ENCODE results near the gene NIPBL.
A peak's percentile ranks its signal among the peaks of the same experiment; 100 is the strongest.
"Not testable (repeated sequence)": the region's sequence is repeated elsewhere in the genome, so short reads cannot be mapped to it uniquely, and the experiment has no call there.

NIPBL gene

DNA sequence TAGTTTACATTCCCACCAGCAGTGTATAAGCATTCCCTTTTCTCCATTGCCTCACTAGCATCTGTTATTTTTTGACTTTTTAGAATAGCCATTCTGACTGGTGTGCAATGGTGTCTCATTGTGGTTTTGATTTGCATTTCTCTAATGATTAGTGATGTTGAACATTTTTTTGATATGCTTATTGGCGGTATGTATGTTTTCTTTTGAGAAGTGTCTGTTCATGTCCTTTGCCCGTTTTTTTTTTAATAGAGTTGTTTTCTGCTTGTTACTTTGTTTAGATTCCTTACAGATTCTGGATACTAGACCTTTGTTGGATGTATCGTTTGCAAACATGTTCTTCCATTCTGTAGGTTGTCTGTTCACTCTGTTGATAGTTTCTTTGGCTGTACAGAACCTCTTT, 25.3 kb downstream of the NIPBL start:
- DNase-seq, result no peak

DNA sequence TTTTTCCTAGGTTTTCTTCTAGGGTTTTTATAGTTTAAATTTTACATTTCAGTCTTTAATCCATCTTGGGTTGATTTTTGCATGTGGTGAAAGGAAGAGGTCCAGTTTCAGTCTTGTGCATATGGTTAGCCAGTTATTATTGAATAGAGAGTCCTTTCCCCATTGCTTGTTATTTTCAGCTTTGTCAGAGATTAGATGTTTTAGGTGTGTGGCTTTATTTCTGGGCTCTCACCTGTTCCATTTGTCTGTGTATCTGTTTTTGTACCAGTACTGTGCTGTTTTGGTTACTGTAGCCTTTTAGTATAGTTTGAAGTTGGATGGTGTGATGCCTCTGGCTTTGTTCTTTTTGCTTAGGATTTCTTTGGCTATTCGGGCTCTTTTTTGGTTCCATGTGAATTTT, 25.8 kb downstream of the NIPBL start:
- DNase-seq, result no peak

DNA sequence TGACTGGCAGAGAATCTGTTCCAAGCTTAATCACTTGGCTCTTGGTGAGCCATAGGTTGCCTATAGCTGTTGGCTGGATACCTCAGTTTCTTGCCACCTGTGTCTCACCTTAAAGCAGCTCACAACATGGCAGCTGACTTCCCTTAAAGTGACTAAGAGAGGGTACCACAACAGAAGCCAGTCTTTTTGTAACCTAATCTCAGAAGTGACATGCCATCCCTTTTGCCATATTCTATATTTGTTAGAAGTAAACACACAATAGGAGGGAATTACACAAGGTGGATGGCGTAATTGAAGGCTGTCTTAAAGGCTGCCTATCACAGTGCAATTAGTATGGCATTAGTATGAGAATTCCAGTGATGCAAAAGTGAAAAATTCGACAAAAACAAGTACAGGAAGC, 28.1 kb downstream of the NIPBL start:
- no peak for DNase-seq

DNA sequence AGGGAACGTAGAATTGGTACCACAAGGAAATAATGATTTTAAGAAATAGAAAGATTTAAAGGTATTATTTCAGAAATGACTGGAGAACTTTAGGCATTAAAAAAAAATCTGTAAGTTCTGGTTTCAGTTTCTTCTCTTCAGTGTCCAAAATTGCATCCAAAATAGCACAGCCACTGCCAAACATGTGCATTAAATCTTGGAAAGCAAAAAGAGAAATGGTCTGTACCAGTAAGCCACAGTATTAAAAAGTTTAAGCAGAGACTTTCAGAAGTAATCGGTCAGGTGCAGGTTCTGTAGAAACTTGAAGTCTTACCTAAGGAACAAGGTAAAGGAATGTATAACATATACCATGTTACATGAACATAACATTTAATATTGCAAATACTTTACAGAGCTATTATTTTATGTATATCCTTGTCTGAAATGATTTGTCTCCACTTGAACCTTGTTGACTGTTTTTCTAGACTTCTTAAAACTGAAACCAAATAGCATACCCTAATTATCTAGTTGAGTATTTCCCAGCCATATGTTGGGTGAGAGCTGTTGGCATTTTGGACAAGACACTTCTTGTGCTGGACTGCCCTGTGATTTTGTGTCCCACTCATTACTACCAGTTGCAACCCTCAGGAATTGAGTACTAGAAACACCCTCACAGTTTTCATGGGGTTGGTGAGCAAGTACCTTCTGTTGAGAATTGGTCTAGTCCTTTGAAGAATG, 32.1 kb downstream of the NIPBL start:
- no peak for DNase-seq

DNA sequence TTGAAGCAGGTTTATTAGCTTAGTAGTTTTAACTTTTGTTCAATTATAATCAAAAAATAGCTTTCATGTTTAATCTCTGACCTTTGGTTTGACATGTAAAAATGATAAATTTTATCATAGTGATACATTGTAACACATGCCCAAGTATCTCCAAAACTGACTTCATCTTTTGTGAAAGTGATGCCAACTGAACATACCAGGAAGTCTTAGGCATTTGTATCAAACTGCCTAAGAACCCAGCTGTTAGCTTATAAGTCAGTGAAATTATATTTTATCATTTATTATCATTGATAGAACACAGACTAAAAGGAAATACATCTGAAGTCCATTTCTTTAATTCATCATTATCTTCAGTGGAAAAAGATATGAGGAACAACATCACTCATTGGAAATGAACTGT, 39.1 kb downstream of the NIPBL start:
- peak; percentile 29 for DNase-seq

DNA sequence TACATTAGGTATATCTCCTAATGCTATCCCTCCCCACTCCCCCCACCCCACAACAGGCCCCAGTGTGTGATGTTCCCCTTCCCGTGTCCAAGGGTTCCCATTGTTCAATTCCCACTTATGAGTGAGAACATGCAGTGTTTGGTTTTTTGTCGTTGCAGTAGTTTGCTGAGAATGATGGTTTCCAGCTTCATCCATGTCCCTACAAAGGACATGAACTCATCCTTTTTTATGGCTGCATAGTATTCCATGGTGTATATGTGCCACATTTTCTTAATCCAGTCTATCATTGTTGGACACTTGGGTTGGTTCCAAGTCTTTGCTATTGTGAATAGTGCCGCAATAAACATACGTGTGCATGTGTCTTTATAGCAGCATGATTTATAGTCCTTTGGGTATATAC, 40.0 kb downstream of the NIPBL start:
- DNase-seq, result not testable (repeated sequence)

DNA sequence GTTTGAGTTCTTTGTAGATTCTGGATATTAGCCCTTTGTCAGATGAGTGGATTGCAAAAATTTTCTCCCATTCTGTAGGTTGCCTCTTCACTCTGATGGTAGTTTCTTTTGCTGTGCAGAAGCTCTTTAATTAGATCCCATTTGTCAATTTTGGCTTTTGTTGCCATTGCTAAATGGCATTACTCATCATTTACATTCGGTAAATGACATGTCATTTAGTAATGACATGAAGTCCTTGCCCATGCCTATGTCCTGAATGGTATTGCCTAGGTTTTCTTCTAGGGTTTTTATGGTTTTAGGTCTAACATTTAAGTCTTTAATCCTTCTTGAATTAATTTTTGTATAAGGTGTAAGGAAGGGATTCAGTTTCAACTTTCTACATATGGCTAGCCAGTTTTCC, 40.8 kb downstream of the NIPBL start:
- DNase-seq, result not testable (repeated sequence)

DNA sequence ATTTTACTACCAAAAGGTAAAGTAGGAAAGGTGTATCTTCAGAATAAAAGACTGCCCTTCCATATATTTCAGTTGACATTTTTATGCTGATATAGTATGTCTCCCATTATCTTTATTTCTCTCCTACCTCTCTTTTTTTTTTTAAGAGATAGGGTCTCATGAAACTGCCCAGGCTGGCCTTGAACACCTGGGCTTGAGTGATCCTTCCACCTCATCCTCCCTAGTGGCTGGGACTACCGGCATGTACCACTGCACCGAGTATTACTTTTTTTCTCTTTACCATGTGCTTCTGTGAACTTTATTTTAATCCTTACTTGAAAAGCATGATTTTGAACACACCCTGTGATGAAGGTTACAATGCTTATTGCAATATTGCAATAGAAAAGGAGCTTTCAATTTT, 42.7 kb downstream of the NIPBL start:
- no peak for DNase-seq

DNA sequence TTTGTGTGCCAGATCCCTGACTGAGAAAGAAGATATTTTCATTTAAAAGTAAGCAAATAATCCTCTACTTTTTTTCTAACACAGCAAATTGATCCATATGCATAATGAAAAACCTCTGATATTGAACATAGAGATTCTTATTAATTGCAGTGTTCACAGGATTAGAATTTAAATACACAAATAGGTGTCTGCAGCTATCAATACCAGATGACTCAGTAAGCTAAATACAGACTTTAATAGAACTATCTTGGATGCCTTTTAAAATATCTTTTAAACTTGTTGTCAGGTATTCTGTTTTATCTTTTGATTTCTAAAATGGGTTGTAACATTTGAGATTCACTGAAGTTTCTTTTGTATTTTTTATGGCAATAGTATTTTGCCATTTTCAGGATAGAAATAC, 43.1 kb downstream of the NIPBL start:
- no peak for DNase-seq

DNA sequence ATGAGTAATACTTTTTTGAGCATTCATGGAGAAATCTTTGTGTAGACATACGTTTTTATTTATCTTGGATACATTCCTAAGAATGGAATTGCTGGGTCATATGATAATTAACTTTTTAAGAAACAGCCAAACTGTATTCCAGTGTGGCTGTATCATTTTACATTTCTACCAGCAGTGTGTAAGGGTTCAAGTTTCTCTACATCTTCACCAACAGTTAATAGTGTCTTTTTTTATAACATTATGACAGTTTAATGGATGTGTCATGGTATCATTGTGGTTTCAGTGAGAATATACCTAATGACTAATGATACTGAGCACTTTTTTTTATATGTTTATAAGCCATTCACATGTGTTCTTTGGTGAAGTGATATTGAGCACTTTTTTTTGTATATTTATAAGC, 52.4 kb downstream of the NIPBL start:
- DNase-seq, result peak; percentile 79

DNA sequence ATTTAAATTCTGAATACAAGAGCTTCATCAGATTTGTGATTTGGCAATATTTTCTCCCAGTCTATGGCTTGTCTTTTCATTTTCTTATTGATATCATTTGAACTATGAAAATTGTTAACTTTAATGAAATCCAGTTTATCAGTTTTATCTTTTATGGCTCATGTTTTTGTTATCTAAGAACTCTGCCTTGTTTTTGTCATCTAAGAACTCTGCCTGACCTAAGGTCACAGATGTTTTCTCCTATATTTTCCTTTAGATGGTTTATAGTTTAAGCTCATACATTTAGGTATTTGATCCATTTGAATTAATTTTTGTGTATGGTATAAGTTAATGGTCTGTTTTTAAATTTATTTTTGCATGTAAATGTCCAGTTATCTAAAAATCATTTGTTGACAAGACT, 52.9 kb downstream of the NIPBL start:
- DNase-seq, result no peak

DNA sequence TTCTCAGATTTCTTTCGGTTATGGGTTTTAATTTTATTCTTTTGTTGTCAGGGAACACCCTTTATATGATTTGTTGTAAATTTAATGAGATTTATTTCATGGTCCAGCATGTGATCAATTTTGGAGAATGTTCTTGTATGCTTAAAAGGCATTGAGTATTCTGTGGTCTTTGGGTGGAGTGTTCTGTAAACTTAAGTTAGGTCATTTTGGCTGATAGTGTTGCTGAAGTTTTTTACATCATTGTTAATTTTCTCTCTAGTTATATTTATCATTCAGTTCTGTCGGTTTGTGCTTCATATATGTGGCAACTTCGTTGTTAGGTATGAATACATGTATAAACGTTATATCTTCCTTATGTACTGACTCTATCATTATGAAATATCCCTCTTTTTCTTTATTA, 55.5 kb downstream of the NIPBL start:
- DNase-seq, result no peak

DNA sequence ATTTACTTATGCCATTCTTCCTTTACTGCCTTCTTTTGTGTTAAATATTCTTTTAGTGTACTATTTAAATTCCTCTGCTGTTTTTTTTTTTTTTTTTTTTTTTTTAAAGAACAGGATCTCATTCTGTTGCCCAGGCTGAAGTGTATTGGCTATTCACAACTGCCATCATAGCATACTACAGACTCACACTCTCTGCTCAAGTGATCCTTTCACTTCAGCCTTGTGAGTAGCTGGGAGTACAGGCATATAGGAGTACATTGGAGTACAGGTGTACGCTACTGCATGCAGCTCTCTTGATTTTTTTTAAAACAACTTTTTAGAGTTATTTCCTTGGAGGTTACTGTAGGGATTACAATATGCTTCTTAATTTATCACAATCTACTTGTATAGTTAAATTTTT, 56.1 kb downstream of the NIPBL start:
- DNase-seq, result no peak

DNA sequence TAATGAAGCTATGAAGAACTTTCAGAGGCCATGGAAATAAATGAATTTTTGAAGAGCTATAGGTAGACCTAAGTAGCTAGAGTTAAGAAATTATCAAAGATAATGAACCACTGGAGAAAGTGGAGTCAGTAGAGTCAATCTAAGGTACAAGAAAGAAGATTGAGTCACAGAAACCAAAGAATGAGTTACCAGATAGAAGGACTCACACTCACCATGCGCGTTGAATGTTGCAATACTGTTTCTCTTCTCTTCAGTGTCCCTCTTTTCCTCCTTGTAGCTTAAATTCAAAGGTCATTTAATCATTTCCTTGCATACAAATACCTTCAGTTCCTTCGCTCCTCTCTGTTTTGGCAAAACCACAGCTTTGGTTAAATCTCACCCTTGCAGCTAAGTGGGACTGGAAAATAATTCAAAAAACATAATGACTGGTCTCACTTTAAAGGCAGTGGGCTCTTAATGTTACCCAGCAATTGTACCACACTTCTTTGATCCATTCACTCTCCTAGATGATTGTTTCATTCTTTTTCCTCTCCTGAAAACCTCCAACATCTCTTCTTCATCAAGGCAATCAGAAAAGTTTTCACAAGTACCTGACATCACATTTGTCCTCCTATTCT, 58.3 kb downstream of the NIPBL start:
- DNase-seq, result no peak

DNA sequence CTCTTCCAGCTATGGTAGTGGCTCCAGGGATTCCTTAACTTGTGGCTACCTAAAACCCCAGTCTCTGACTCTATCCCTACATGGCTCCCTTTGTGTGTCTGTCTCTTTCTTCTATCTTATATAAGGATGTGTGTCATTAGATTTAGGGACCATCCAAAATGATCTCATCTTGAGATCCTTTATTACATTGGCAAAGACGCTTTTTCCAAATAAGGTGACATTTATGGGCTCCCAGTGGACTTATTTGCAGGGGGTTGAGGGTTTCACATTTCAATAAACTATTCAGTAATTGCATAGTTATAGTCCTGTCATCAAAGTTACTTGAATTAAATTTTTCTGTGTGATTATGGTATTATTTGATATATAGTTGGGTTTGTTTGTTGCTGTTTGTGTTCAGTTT, 59.2 kb downstream of the NIPBL start:
- DNase-seq, result no peak

DNA sequence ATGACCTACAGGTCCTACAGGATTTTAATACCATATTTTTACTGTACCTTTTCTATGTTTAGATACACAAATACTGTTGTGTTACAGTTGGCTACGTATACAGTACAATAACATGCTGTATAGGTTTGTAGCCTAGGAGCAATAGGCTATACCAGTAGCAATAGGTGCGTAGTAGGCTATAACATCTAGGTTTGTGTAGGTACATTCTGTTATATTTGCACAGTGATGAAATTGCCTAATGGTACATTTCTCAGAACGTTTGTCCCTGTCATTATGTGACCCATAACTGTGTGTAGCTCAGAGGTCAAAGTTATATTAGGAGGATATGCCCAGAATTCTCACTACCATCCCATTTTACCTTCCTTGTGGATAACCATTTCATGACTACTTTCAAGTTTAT, 59.7 kb downstream of the NIPBL start:
- no peak for DNase-seq

DNA sequence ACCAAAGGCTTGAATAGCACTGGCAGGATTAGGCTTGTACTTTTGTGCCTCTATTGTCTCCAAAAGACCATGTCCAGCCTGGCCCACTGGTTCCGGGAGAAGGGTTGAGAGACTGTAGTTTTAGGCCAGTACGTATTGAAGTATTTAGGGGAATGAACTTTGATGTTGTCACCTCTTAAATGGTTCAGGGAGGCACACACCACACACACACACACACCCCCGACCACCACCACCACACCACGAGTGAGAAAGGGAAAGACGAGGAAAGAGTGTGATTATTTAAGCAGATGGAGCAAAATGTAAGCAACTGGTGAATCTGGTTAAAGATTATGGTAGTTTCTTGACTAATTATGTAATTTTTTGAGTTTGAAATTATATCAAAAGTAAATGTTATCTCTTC, 61.6 kb downstream of the NIPBL start:
- no peak for DNase-seq

DNA sequence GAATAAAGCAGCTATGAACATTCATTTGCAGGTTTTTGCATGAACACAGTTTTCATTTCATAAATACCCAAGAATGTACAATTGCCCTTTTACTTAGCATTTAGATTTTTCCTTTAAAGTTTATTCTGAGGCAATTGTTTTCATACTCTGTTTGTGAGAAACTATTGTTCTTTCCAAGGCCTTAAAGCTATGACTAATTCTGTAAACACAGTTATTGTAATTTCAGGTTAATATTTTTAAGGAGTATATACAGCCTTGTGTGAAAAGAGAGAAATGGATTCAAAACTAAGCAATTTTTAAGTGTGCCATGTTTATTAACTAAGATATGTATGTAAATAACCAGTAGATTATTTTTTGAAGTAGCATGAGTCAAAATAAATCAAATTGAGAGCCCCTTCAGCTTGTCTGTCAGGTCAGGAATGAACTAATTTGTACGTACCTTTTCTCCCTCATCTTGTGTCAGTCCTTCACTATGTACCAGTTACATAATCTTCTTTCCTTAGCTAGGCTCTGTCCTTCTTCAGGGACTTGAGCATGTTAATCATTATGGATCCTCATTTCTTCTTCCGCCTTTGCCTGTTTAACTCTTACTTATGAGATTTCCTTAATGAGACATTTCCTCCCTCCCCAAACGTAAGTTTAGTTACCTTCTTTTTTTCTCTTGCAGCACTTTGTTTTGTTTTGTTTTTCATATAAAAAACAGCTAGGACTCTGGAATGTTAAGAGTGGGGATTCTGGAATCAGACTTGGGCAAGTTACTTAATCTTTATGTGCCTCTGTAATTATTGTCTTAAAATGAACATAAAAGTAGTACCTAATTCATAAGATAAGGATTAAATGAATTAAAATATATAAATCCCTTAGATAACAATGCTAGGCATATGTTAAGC, 63.6 kb downstream of the NIPBL start:
- DNase-seq, result no peak

DNA sequence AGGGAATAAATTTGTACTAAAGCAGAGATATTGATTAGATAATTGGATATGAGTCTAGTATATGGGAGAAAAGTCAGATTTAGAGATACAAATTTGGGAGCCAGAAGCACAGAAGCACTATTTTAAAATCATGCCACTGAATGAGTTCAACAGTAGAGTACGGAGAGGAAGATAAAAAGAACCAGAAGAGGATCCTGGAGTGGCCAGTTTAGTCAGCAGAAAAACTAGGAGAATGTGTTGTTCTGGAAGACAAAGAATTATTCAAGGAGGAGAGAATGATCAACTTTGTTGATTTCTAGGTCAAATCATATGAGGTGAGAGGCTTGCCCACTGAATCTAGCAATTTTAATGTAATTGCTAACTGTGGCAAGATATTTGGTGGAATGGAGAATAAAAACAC, 67.0 kb downstream of the NIPBL start:
- no peak for DNase-seq

DNA sequence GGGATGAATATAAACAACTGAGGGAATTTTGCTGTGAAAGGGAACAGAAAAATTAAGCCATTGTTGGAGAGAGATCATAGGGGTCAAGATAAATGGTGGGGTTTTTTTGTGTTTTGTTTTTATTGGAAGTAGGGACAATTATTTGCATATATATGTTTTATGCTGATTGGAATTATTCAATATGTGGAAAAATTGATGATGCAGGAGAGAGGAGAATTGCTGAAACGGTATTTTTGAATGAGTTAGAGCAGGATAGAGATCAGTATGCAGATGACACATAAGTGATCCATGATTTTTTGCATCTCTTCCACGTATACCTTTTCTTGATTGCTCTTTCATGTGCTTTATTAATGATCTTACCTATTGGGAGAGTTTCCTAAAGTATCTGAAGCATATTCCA, 67.5 kb downstream of the NIPBL start:
- DNase-seq, result no peak

DNA sequence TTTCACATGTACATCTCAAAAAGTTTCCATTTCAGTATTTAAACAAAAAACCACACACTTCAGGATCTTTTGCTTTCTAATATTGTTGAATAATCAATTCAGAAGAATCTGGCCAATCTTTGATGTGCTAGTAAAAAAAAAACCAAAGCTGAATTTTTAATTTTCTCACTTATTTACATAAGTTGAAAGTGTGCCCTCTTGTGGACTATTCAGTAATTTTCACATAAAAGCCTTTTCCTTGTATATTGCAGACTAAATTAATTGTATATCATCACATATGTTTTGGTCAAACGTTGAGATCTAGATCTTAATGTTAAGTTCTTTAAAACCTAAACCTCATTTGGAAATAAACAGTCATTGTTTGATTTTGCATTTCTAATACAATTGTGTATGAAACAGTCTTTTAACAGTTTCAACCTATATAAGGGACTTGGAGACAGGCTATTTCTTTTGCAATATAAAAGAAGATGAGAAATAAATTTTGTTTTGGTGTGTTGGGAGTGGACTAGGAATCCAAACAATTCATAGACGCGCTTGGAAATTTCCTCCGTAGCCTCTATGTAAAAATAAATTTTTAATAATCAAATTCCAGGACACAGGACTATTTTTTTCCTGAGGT, 68.1 kb downstream of the NIPBL start:
- peak; percentile 66 for DNase-seq

DNA sequence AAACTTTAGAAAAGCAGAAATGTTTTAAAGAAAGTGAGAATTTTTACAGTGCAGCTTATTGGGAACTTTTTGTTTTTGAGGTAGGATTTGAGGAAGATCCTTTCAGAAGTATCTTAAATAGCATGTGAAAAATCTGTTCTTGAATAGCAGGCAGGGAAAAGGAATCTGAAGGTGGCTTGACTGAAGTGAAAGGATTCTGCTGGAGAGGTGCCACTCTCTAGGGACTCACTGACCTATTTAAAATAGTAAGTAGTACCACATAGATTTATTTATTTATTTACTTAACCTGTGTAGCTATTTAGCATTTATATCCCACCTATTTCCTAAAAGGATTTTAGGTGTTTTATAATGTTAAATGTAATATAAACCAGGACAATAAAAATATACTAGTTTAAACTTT, 69.1 kb downstream of the NIPBL start:
- no peak for DNase-seq

DNA sequence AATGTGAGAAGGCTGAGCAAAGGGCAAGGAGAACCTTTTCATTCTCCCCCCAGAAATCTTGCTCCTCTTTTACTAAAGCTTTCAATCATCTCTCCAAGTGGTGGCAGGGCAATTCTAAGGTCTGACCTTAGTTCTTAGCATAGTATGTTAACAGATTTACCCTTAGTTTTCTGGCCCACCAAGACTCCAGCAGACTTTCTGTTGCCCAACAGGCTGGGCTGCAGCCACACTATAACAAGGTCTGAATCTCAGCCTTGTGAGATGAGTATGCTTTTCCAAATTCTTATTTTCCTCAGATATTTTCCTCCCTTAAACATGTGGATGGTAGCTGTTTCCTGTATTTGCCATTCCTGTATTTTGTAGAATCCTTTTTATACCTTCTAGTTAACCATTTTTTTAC, 69.5 kb downstream of the NIPBL start:
- no peak for DNase-seq
